H1 (cell line): ENCODE measurements around the gene RNF123. TPM values are rescaled to one million over a fixed set of nuclear protein-coding genes. Genes with fewer than 3 reads are reported as not detected.

Experiments used
- CTCF ChIA-PET: fragments of 300-600 bp; sonication (Branson Sonifier 250); formaldehyde crosslinking; loops from one replicate; lab custom pipeline; 2021; ENCODE audit not compliant: partially characterized antibody; lab: Charles Lee
- POLR2A ChIA-PET: fragments of 300-600 bp; sonication (Branson Sonifier 250); formaldehyde crosslinking; loops from one replicate; lab custom pipeline; 2021; ENCODE audit warnings: inconsistent platforms; ENCODE audit not compliant: partially characterized antibody; lab: Charles Lee
- DNase-seq, 2 experiments: peaks; one replicate each; pipeline versions ENCODE4 v3.0.0 to v3.0.0-alpha.2; 2010 to 2022; ENCODE audit warnings: low spot score in 2 of 2, low read depth in 1 of 2, mixed read lengths in 1 of 2
- FAIRE-seq: peaks from 2 replicates; lab custom pipeline; 2011; peaks lifted over from hg19 to GRCh38; lab: Jason Lieb, UNC
- H2AFZ ChIP-seq: 2 replicates; pipeline ENCODE4 v1.8.1; 2012; ENCODE audit warnings: low read length, inconsistent platforms
- H2AK5ac ChIP-seq: 2 replicates; pipeline ENCODE4 v1.6.1; 2013; ENCODE audit warnings: low read depth, low read length
- H2BK120ac ChIP-seq: replicated peaks from 2 replicates; pipeline ENCODE3; 2013; ENCODE audit warnings: low read depth, low read length, inconsistent platforms
- H2BK12ac ChIP-seq: 2 replicates; pipeline ENCODE4 v1.6.1; 2013; ENCODE audit warnings: low read depth, low read length
- H2BK15ac ChIP-seq: 2 replicates; pipeline ENCODE4 v1.6.1; 2013; ENCODE audit warnings: low read length
- H2BK20ac ChIP-seq: 2 replicates; pipeline ENCODE4 v1.6.1; 2013; ENCODE audit warnings: low read length
- H2BK5ac ChIP-seq: 2 replicates; pipeline ENCODE4 v1.6.1; 2013; ENCODE audit warnings: low read depth, low read length
- H3K14ac ChIP-seq: 2 replicates; pipeline ENCODE4 v1.6.1; 2013; ENCODE audit warnings: inconsistent platforms; ENCODE audit not compliant: insufficient read length
- H3K18ac ChIP-seq: 2 replicates; pipeline ENCODE4 v1.6.1; 2013; ENCODE audit warnings: low read length; ENCODE audit errors: extremely low read depth
- H3K23ac ChIP-seq: 2 replicates; pipeline ENCODE4 v1.6.1; 2013; ENCODE audit warnings: inconsistent platforms; ENCODE audit not compliant: insufficient read length
- H3K23me2 ChIP-seq: 2 replicates; pipeline ENCODE4 v1.6.1; 2013; ENCODE audit warnings: low read depth, low read length
- H3K27ac ChIP-seq: 2 replicates; pipeline ENCODE4 v1.6.1; 2011; ENCODE audit warnings: low read depth, low read length, inconsistent platforms
- H3K27me3 ChIP-seq, 4 experiments: replicated peaks in 1 of 4; 1 replicate in 1 of 4; 2 replicates in 3 of 4; pipeline versions ENCODE4 v1.6.1 to v1.8.1; 2011 to 2013; ENCODE audit warnings: low read length in 3 of 4, mild to moderate bottlenecking in 3 of 4, inconsistent platforms in 2 of 4, mixed read lengths in 2 of 4, moderate library complexity in 1 of 4; ENCODE audit not compliant: control insufficient read depth in 3 of 4, insufficient read depth in 3 of 4; ENCODE audit errors: extremely low read depth in 1 of 4
- H3K36me3 ChIP-seq, 4 experiments: 2 replicates each; pipeline versions ENCODE4 v1.6.1 to v1.8.1; 2011 to 2013; ENCODE audit warnings: mild to moderate bottlenecking in 4 of 4, low read length in 3 of 4, moderate library complexity in 2 of 4, control low read depth in 1 of 4, inconsistent platforms in 1 of 4; ENCODE audit not compliant: insufficient read depth in 4 of 4, control insufficient read depth in 2 of 4
- H3K4ac ChIP-seq: replicated peaks from 2 replicates; pipeline ENCODE3; 2013; ENCODE audit warnings: low read length, low read depth, mixed read lengths, inconsistent platforms; ENCODE audit not compliant: insufficient read length
- H3K4me1 ChIP-seq, 4 experiments: replicated peaks in 1 of 4; 1 replicate in 1 of 4; 2 replicates in 3 of 4; pipeline versions ENCODE4 v1.6.1 to v1.8.1; 2011 to 2013; ENCODE audit warnings: low read length in 3 of 4, inconsistent platforms in 2 of 4, mixed read lengths in 1 of 4; ENCODE audit not compliant: insufficient read depth in 4 of 4, control insufficient read depth in 3 of 4
- H3K4me2 ChIP-seq, 2 experiments: 2 replicates each; pipeline versions ENCODE4 v1.6.1 to v1.8.1; 2011 to 2013; ENCODE audit warnings: low read depth in 2 of 2, low read length in 2 of 2, control low read depth in 1 of 2, inconsistent platforms in 1 of 2, mild to moderate bottlenecking in 1 of 2; ENCODE audit not compliant: insufficient read depth in 1 of 2
- H3K4me3 ChIP-seq, 4 experiments: fragments of 200-600, 300-600 bp in 1 of 4; sonication (generic), shearing (Covaris generic), sonication (Bioruptor Twin) in 1 of 4; 2 replicates each; pipeline versions ENCODE4 v1.5.1 to v1.8.1; 2011 to 2016; ENCODE audit warnings: low read length in 4 of 4, low read depth in 3 of 4, control low read depth in 2 of 4, inconsistent platforms in 2 of 4, mild to moderate bottlenecking in 2 of 4, mixed read lengths in 1 of 4, moderate library complexity in 1 of 4; ENCODE audit not compliant: insufficient read depth in 2 of 4; ENCODE audit errors: extremely low read depth in 1 of 4
- H3K56ac ChIP-seq: replicated peaks from 2 replicates; pipeline ENCODE3; 2013; ENCODE audit warnings: low read depth, mild to moderate bottlenecking, mixed read lengths, low read length, inconsistent platforms; ENCODE audit not compliant: insufficient read length
- H3K79me1 ChIP-seq: 2 replicates; pipeline ENCODE4 v1.6.1; 2013; ENCODE audit warnings: low read depth, low read length, control low read depth
- H3K79me2 ChIP-seq, 2 experiments: 2 replicates each; pipeline versions ENCODE4 v1.6.1 to v1.8.1; 2012 to 2013; ENCODE audit warnings: low read length in 2 of 2, mild to moderate bottlenecking in 2 of 2, inconsistent platforms in 1 of 2; ENCODE audit not compliant: insufficient read depth in 2 of 2, control insufficient read depth in 1 of 2
- H3K9ac ChIP-seq, 4 experiments: replicated peaks in 1 of 4; 1 replicate in 1 of 4; 2 replicates in 3 of 4; pipeline versions ENCODE4 v1.6.1 to v1.8.1; 2011 to 2013; ENCODE audit warnings: low read depth in 3 of 4, low read length in 3 of 4, control low read depth in 2 of 4, mild to moderate bottlenecking in 2 of 4, moderate library complexity in 2 of 4, inconsistent platforms in 1 of 4; ENCODE audit errors: extremely low read depth in 1 of 4
- H3K9me3 ChIP-seq, 2 experiments: 2 replicates each; pipeline versions ENCODE4 v1.6.1 to v1.8.1; 2012 to 2013; ENCODE audit warnings: mild to moderate bottlenecking in 2 of 2, moderate library complexity in 2 of 2, control low read depth in 1 of 2, inconsistent platforms in 1 of 2, low read depth in 1 of 2, low read length in 1 of 2, mixed read lengths in 1 of 2; ENCODE audit not compliant: insufficient read depth in 2 of 2
- H4K20me1 ChIP-seq, 2 experiments: replicated peaks in 1 of 2; 2 replicates each; pipeline versions ENCODE3 to v1.8.1; 2011 to 2013; ENCODE audit warnings: inconsistent platforms in 2 of 2, low read length in 2 of 2, mild to moderate bottlenecking in 1 of 2; ENCODE audit not compliant: insufficient read depth in 2 of 2, control insufficient read depth in 1 of 2
- H4K5ac ChIP-seq: 2 replicates; pipeline ENCODE4 v1.6.1; 2013; ENCODE audit warnings: low read length, low read depth, mixed read lengths, inconsistent platforms; ENCODE audit not compliant: insufficient read length
- H4K8ac ChIP-seq: 2 replicates; pipeline ENCODE4 v1.8.0; 2013; ENCODE audit warnings: mild to moderate bottlenecking, moderate library complexity, low read length, inconsistent platforms; ENCODE audit not compliant: insufficient read depth; ENCODE audit errors: extremely low read depth
- H4K91ac ChIP-seq: replicated peaks from 2 replicates; pipeline ENCODE3; 2013; ENCODE audit warnings: low read length, mixed read lengths, inconsistent platforms; ENCODE audit not compliant: insufficient read length
- GABPA ChIP-seq: IDR thresholded peaks from 2 replicates; pipeline ENCODE4 v1.6.1; 2011; ENCODE audit warnings: mild to moderate bottlenecking, low read length, moderate library complexity, borderline replicate concordance; ENCODE audit not compliant: insufficient read depth
- JUN ChIP-seq: IDR thresholded peaks from 2 replicates; pipeline ENCODE4 v1.6.1; 2011; ENCODE audit warnings: low read depth, mild to moderate bottlenecking, improper control_type of control experiment, low read length
- MAFK ChIP-seq: IDR thresholded peaks from 2 replicates; pipeline ENCODE4 v1.6.1; 2012; ENCODE audit warnings: low read depth, mild to moderate bottlenecking, improper control_type of control experiment, low read length
- NRF1 ChIP-seq: IDR thresholded peaks from 2 replicates; pipeline ENCODE4 v1.6.1; 2011; ENCODE audit warnings: mild to moderate bottlenecking, low read depth, low read length, improper control_type of control experiment
- PHF8 ChIP-seq: fragments of 200-600 bp; sonication (generic); conservative IDR thresholded peaks from 2 replicates; pipeline ENCODE4 v1.7.1; 2012; ENCODE audit warnings: low read depth, mild to moderate bottlenecking, inconsistent platforms, low read length, moderate library complexity
- SP1 ChIP-seq: IDR thresholded peaks from 2 replicates; pipeline ENCODE4 v1.6.1; 2011; ENCODE audit warnings: low read depth, low read length
- SRF ChIP-seq: IDR thresholded peaks from 2 replicates; pipeline ENCODE4 v1.6.1; 2011; ENCODE audit warnings: mild to moderate bottlenecking, low read depth, low read length, moderate library complexity
- TAF7 ChIP-seq: optimal IDR thresholded peaks from 2 replicates; pipeline ENCODE3; 2011; ENCODE audit warnings: low read depth, mild to moderate bottlenecking, inconsistent platforms, low read length, moderate library complexity, borderline replicate concordance
- polyA plus RNA-seq, 7 experiments: library from polyadenylated mRNA; depleted of rRNA in 3 of 7; stranded (reverse) in 5 of 7; unstranded in 2 of 7; fragments of >200 nt in 5 of 7; fragments of 200-250 nt in 2 of 7; gene quantifications; 1 replicate in 5 of 7; 2 replicates in 1 of 7; 4 replicates in 1 of 7; pipeline versions ENCODE4 v1.2.1 to v1.2.3, GENCODE V29; 2011 to 2013; ENCODE audit warnings: missing spikeins in 2 of 7, mixed read lengths in 2 of 7
- total RNA-seq: library from RNA; stranded (reverse); fragmentation: NEBNext Ultra II Directional; extraction: Animal tissue kit (Norgen Biotek cat#: 25700); gene quantifications from 2 replicates; pipeline ENCODE4 v1.2.1, GENCODE V29; 2021

The RNF123 gene
- total and polyA plus RNA-seq, 2 of the 8 experiments (the other 6 are each of a cell fraction or from before 2014, with no cell fraction given) = 30.5 to 57.7 TPM

DNA sequence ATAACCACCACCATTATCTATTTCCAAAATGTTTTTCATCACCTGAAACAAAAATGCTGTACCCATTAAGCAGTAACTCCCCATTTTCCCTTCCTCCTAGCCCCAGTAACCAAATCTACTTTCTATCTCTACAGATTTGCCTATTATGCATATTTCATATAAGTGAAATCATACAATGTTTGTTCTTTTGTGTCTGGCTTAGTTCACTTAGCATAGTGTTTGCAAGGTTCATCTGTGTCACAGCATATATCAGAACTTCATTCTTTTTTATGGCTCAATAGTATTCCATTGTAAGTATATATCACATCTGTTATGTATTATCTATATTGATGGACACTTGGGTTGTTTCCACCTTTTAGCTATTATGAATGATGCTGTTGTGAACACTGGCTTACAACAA lies 51.1 kb downstream of the RNF123 start:
- CTCF ChIA-PET = no interaction called here
- no peak overlapping the region for H3K27ac ChIP-seq
- no peaks in the 10 kb centered on the region for H3K4me1 ChIP-seq
- H4K20me1 ChIP-seq = peaks cover 2 to 5% of the 10 kb centered on the region in 2 experiments
- H3K14ac ChIP-seq = no peak overlapping the region
- H2AFZ ChIP-seq = no peak overlapping the region
- H2BK20ac ChIP-seq = no peak overlapping the region
- H4K8ac ChIP-seq = no peak overlapping the region
- H4K91ac ChIP-seq = no peak overlapping the region
- peaks cover 0 to 26% (median 13%) of the 10 kb centered on the region in 4 experiments; a peak in 5 of 8 replicates for H3K36me3 ChIP-seq
- H3K23ac ChIP-seq = no peak overlapping the region
- H3K9me3 ChIP-seq = no peaks in the 10 kb centered on the region
- H3K4me2 ChIP-seq = no peak overlapping the region
- H3K56ac ChIP-seq = no peak overlapping the region
- H3K27me3 ChIP-seq = no peaks in the 10 kb centered on the region
- no peak overlapping the region for H3K4ac ChIP-seq
- peaks cover 2% of the 10 kb centered on the region; the same call in 1 of the 2 replicates for H3K79me1 ChIP-seq
- H2BK12ac ChIP-seq = no peak overlapping the region
- H3K18ac ChIP-seq = no peak overlapping the region
- H3K79me2 ChIP-seq = peaks cover 0 to 10% of the 10 kb centered on the region in 2 experiments; a peak in 1 of 4 replicates
- H4K5ac ChIP-seq = no peak overlapping the region
- H3K23me2 ChIP-seq = no peaks in the 10 kb centered on the region; the same call in 1 of the 2 replicates
- no peak overlapping the region for H2BK120ac ChIP-seq
- DNase-seq (no peak), FAIRE-seq (no peak)
- no peak overlapping the region for H2BK15ac ChIP-seq
- H2AK5ac ChIP-seq = no peak overlapping the region
- no peak overlapping the region for H2BK5ac ChIP-seq
- POLR2A ChIA-PET = interaction anchor here (0.6 kb wide), 1 partner anchor 543 kb away, joined by 3 read pairs; no protein-coding TSS in a partner anchor
- H3K4me3 ChIP-seq = no peak overlapping the region
- no peak overlapping the region for H3K9ac ChIP-seq
- no peak for TF ChIP-seq SP1
- no peak for TF ChIP-seq TAF7
- no peak for TF ChIP-seq MAFK
- no peak for TF ChIP-seq SRF
- no peak for TF ChIP-seq PHF8
- TF ChIP-seq GABPA = no peak
- TF ChIP-seq NRF1 = no peak
- TF ChIP-seq JUN = no peak
